Loucy (cell line): Measurements from ENCODE around the gene FRAS1.

Experiments
- H2AFZ ChIP-seq: fragments of 200-600 bp; sonication (generic); 2 replicates; pipeline ENCODE4 v1.6.0; 2016; ENCODE audit warnings: antibody characterized with exemption, mild to moderate bottlenecking, low read length, moderate library complexity
- H3F3A ChIP-seq: fragments of 200-600 bp; 2 replicates; pipeline ENCODE4 v1.6.0; 2016; ENCODE audit warnings: antibody characterized with exemption, low read depth, mild to moderate bottlenecking
- H3K27me3 ChIP-seq: fragments of 200-600 bp; sonication (generic); 2 replicates; pipeline ENCODE4 v1.6.1; 2014; ENCODE audit warnings: low read length, mild to moderate bottlenecking; ENCODE audit not compliant: insufficient read depth, poor library complexity, severe bottlenecking
- H3K36me3 ChIP-seq: fragments of 200-600 bp; sonication (generic); 2 replicates; pipeline ENCODE4 v1.6.1; 2016; ENCODE audit warnings: low read length; ENCODE audit not compliant: insufficient read depth
- H3K4me1 ChIP-seq: fragments of 200-600 bp; sonication (generic); 2 replicates; pipeline ENCODE4 v1.5.1; 2014; ENCODE audit warnings: low read length, mild to moderate bottlenecking; ENCODE audit not compliant: insufficient read depth, poor library complexity, severe bottlenecking
- H3K4me2 ChIP-seq: fragments of 200-600 bp; sonication (generic); 2 replicates; pipeline ENCODE4 v1.6.0; 2014; ENCODE audit warnings: antibody characterized with exemption, low read length, low read depth, mild to moderate bottlenecking; ENCODE audit not compliant: poor library complexity, severe bottlenecking
- H3K4me3 ChIP-seq: fragments of 200-600 bp; sonication (generic); 2 replicates; pipeline ENCODE4 v1.5.1; 2014; ENCODE audit warnings: low read length, mild to moderate bottlenecking, mixed read lengths; ENCODE audit not compliant: poor library complexity, severe bottlenecking
- H3K79me2 ChIP-seq: fragments of 200-600 bp; sonication (generic); 2 replicates; pipeline ENCODE4 v1.6.1; 2014; ENCODE audit warnings: low read length; ENCODE audit not compliant: insufficient read depth
- H3K9ac ChIP-seq: fragments of 200-600 bp; sonication (generic); 2 replicates; pipeline ENCODE4 v1.6.0; 2014; ENCODE audit warnings: mild to moderate bottlenecking, low read depth, low read length, moderate library complexity; ENCODE audit not compliant: poor library complexity, severe bottlenecking
- H3K9me2 ChIP-seq: fragments of 200-600 bp; sonication (generic); replicated peaks from 2 replicates; pipeline ENCODE4 v1.6.1; 2016; ENCODE audit warnings: low read depth, low read length, mixed read lengths
- H3K9me3 ChIP-seq: fragments of 200-600 bp; sonication (generic); 2 replicates; pipeline ENCODE4 v1.6.1; 2014; ENCODE audit warnings: mild to moderate bottlenecking, antibody characterized with exemption, low read length, low read depth; ENCODE audit not compliant: insufficient read depth
- H4K20me1 ChIP-seq: fragments of 200-600 bp; sonication (generic); 2 replicates; pipeline ENCODE4 v1.6.0; 2014; ENCODE audit warnings: antibody characterized with exemption, low read length, mild to moderate bottlenecking; ENCODE audit not compliant: insufficient read depth, poor library complexity, severe bottlenecking
- EZH2phosphoT487 ChIP-seq: fragments of 200-600 bp; IDR thresholded peaks from 2 replicates; pipeline ENCODE4 v1.6.1; 2018; ENCODE audit warnings: antibody characterized with exemption, mild to moderate bottlenecking, moderate library complexity, borderline replicate concordance
- TF ChIP-seq, protein P1 (sequence below): fragments of 200-600 bp; sonication (generic); conservative IDR thresholded peaks from 2 replicates; pipeline ENCODE4 v1.5.1; 2014; ENCODE audit warnings: mild to moderate bottlenecking, antibody characterized with exemption, low read length

The FRAS1 gene

DNA sequence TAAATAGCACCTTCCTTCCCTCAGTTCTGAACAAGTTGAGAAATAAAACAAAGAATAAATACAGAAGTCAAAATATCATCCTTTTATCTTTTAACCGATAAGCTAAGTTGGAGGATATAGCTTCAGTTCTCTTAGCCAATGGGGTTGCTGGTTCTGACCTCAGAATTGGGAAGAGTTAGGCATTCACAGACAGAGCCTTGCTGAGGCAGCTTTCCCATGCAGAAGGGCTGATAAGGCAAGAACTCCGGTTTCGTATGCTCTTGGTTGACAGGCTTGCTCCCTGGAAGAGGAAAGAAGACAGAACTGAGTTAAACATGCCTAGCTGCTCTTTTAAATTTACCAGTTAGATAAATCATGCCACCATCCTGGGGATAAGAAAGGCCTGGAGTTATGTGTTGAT lies 17.6 kb downstream of the FRAS1 start:
- Histone ChIP-seq H4K20me1 (no peaks in the 10 kb centered on the region), H3K4me3 (no peak overlapping the region)

DNA sequence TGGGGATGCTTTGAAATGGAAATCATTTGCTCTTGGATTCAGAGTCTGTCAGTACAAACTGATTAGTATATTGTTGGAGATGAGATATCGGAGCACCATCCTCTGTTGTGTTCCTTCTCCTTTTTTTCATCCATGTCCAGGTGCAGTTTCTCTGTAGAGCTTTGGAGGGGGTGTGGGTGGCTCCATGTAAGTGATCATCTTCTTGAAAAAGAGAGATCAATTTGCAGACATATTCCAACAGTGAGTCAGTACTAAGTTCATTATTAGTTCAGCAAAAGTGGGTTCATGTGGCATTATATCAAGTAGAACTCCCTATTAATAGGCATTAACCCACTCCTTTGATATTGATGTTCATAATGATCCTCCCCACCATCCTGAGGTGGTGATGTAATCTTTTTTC lies 18.9 kb downstream of the FRAS1 start:
- TF ChIP-seq EZH2phosphoT487, result no peak
- TF ChIP-seq, protein P1, sequence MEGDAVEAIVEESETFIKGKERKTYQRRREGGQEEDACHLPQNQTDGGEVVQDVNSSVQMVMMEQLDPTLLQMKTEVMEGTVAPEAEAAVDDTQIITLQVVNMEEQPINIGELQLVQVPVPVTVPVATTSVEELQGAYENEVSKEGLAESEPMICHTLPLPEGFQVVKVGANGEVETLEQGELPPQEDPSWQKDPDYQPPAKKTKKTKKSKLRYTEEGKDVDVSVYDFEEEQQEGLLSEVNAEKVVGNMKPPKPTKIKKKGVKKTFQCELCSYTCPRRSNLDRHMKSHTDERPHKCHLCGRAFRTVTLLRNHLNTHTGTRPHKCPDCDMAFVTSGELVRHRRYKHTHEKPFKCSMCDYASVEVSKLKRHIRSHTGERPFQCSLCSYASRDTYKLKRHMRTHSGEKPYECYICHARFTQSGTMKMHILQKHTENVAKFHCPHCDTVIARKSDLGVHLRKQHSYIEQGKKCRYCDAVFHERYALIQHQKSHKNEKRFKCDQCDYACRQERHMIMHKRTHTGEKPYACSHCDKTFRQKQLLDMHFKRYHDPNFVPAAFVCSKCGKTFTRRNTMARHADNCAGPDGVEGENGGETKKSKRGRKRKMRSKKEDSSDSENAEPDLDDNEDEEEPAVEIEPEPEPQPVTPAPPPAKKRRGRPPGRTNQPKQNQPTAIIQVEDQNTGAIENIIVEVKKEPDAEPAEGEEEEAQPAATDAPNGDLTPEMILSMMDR, result no peak
- Histone ChIP-seq H2AFZ (no peak overlapping the region), H3K9me3 (no peaks in the 10 kb centered on the region), H3K4me1 (no peaks in the 10 kb centered on the region), H3K9me2 (no peaks in the 10 kb centered on the region), H3K9ac (no peak overlapping the region), H4K20me1 (no peaks in the 10 kb centered on the region), H3K4me2 (no peak overlapping the region), H3K27me3 (no peaks in the 10 kb centered on the region), H3F3A (no peaks in the 10 kb centered on the region), H3K36me3 (no peaks in the 10 kb centered on the region), H3K79me2 (no peaks in the 10 kb centered on the region), H3K4me3 (no peak overlapping the region)

More for the DNA sequence above, 17.6 kb downstream of the FRAS1 start:
- H3K9me3 ChIP-seq, result no peaks in the 10 kb centered on the region
- H3K36me3 ChIP-seq, result no peaks in the 10 kb centered on the region
- H3F3A ChIP-seq, result no peaks in the 10 kb centered on the region
- H3K9me2 ChIP-seq, result no peaks in the 10 kb centered on the region
- no peaks in the 10 kb centered on the region for H3K79me2 ChIP-seq
- TF ChIP-seq, protein P1, result no peak
- no peak for TF ChIP-seq EZH2phosphoT487
- H2AFZ ChIP-seq, result no peak overlapping the region
- no peak overlapping the region for H3K4me2 ChIP-seq
- no peak overlapping the region for H3K9ac ChIP-seq
- no peaks in the 10 kb centered on the region for H3K4me1 ChIP-seq
- H3K27me3 ChIP-seq, result no peaks in the 10 kb centered on the region

DNA sequence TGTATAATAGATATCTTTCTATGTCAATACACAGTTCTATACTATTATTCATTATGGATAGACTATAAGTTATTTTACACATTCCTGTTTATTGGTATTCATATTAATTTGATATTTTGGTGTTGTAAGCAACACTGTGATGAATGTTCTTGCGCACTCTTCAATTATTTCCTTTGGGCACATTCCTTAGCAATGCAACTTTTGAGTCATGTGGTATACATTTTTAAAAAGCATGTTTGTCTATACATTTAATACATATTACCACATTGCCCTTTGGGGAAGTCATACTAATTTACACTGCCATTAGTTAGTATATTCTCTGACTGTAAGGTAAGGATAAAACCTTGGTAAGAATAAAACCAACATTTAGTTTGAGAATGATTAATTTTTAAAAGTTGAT lies 21.0 kb downstream of the FRAS1 start:
- no peaks in the 10 kb centered on the region for H3K9me3 ChIP-seq
- TF ChIP-seq, protein P1, result no peak
- no peak for TF ChIP-seq EZH2phosphoT487
- H3K9ac ChIP-seq, result no peak overlapping the region
- H3K4me3 ChIP-seq, result no peak overlapping the region
- H3K9me2 ChIP-seq, result no peaks in the 10 kb centered on the region
- no peaks in the 10 kb centered on the region for H3K27me3 ChIP-seq
- H3K4me2 ChIP-seq, result no peak overlapping the region
- no peaks in the 10 kb centered on the region for H3K79me2 ChIP-seq
- no peaks in the 10 kb centered on the region for H4K20me1 ChIP-seq
- H3F3A ChIP-seq, result no peaks in the 10 kb centered on the region
- no peaks in the 10 kb centered on the region for H3K36me3 ChIP-seq
- H3K4me1 ChIP-seq, result no peaks in the 10 kb centered on the region
- H2AFZ ChIP-seq, result no peak overlapping the region
